Activated T-cell treated with anti-CD3 and anti-CD28 coated beads, Interleukin-2, amount 50 U/mL, for 24 hours (primary cell): Measurements from ENCODE around the gene SPEG.

Experiments
- DNase-seq: peaks from one replicate; pipeline ENCODE4 v3.0.0-alpha.2; 2020
- H3K27ac Mint-ChIP-seq: 2 replicates; pipeline ENCODE4 v1.8.0; 2020; ENCODE audit warnings: mild to moderate bottlenecking, mixed read lengths
- H3K27me3 Mint-ChIP-seq: 2 replicates; pipeline ENCODE4 v1.8.0; 2020; ENCODE audit warnings: mixed read lengths
- H3K36me3 Mint-ChIP-seq: 2 replicates; pipeline ENCODE4 v1.8.0; 2020; ENCODE audit warnings: low read depth, mixed read lengths
- H3K4me1 Mint-ChIP-seq: 2 replicates; pipeline ENCODE4 v1.8.0; 2020; ENCODE audit warnings: low read depth, mixed read lengths
- H3K4me3 Mint-ChIP-seq: 2 replicates; pipeline ENCODE4 v1.8.0; 2020; ENCODE audit warnings: mild to moderate bottlenecking, moderate library complexity, mixed read lengths
- H3K9me3 Mint-ChIP-seq: 2 replicates; pipeline ENCODE4 v1.8.0; 2020; ENCODE audit warnings: mixed read lengths

Gene SPEG

GRCh38 chr2:219524817-219525216 lies 90.2 kb downstream of the SPEG start:
- peaks cover 11% of the 10 kb centered on the region for H3K4me1 Mint-ChIP-seq
- no peak for DNase-seq
- H3K36me3 Mint-ChIP-seq: no peaks in the 10 kb centered on the region
- no peak overlapping the region for H3K27ac Mint-ChIP-seq
- H3K9me3 Mint-ChIP-seq: no peaks in the 10 kb centered on the region
- peaks cover 90% of the 10 kb centered on the region for H3K27me3 Mint-ChIP-seq
- no peak overlapping the region for H3K4me3 Mint-ChIP-seq

- DNase-seq: no peak
- Mint-ChIP-seq H3K27me3 (peaks cover 91% of the 10 kb centered on the region), H3K4me3 (no peak overlapping the region), H3K36me3 (no peaks in the 10 kb centered on the region), H3K27ac (no peak overlapping the region), H3K4me1 (peaks cover 11% of the 10 kb centered on the region), H3K9me3 (no peaks in the 10 kb centered on the region)
Observed at GRCh38 chr2:219525533-219526232, 91.0 kb downstream of the SPEG start.

GRCh38 chr2:219526320-219527075 lies 91.9 kb downstream of the SPEG start:
- Mint-ChIP-seq H3K27ac (no peak overlapping the region), H3K4me3 (no peak overlapping the region), H3K4me1 (peaks cover 10% of the 10 kb centered on the region), H3K36me3 (no peaks in the 10 kb centered on the region), H3K27me3 (peaks cover 89% of the 10 kb centered on the region), H3K9me3 (no peaks in the 10 kb centered on the region)
- no peak for DNase-seq

GRCh38 chr2:219527076-219527394 lies 92.4 kb downstream of the SPEG start:
- no peaks in the 10 kb centered on the region for H3K36me3 Mint-ChIP-seq
- no peak overlapping the region for H3K27ac Mint-ChIP-seq
- H3K27me3 Mint-ChIP-seq: peaks cover 87% of the 10 kb centered on the region

GRCh38 chr2:219527472-219527871 lies 92.8 kb downstream of the SPEG start:
- peaks cover 4% of the 10 kb centered on the region for H3K4me1 Mint-ChIP-seq
- DNase-seq: no peak
- no peaks in the 10 kb centered on the region for H3K9me3 Mint-ChIP-seq
- H3K27ac Mint-ChIP-seq: no peak overlapping the region
- H3K36me3 Mint-ChIP-seq: no peaks in the 10 kb centered on the region
- H3K4me3 Mint-ChIP-seq: no peak overlapping the region
- H3K27me3 Mint-ChIP-seq: peaks cover 87% of the 10 kb centered on the region

More at GRCh38 chr2:219527076-219527394, 92.4 kb downstream of the SPEG start:
- Mint-ChIP-seq H3K4me1 (peaks cover 5% of the 10 kb centered on the region), H3K9me3 (no peaks in the 10 kb centered on the region), H3K4me3 (no peak overlapping the region)
- no peak for DNase-seq

- Mint-ChIP-seq H3K4me1 (no peaks in the 10 kb centered on the region), H3K27me3 (peaks cover 73% of the 10 kb centered on the region), H3K9me3 (no peaks in the 10 kb centered on the region), H3K27ac (no peak overlapping the region), H3K4me3 (no peak overlapping the region), H3K36me3 (no peaks in the 10 kb centered on the region)
- peak; percentile 90 for DNase-seq
Observed at GRCh38 chr2:219530048-219530963, 95.7 kb downstream of the SPEG start.

- no peaks in the 10 kb centered on the region for H3K36me3 Mint-ChIP-seq
- no peak for DNase-seq
- H3K27ac Mint-ChIP-seq: no peak overlapping the region
- H3K4me1 Mint-ChIP-seq: no peaks in the 10 kb centered on the region
- H3K4me3 Mint-ChIP-seq: no peak overlapping the region
- H3K27me3 Mint-ChIP-seq: peaks cover 61% of the 10 kb centered on the region
- H3K9me3 Mint-ChIP-seq: no peaks in the 10 kb centered on the region
Observed at GRCh38 chr2:219531639-219532377, 97.2 kb downstream of the SPEG start.

GRCh38 chr2:219532378-219532649 lies 97.7 kb downstream of the SPEG start:
- H3K4me3 Mint-ChIP-seq: no peak overlapping the region
- no peaks in the 10 kb centered on the region for H3K9me3 Mint-ChIP-seq
- DNase-seq: no peak
- H3K36me3 Mint-ChIP-seq: no peaks in the 10 kb centered on the region
- peaks cover 56% of the 10 kb centered on the region for H3K27me3 Mint-ChIP-seq
- no peaks in the 10 kb centered on the region for H3K4me1 Mint-ChIP-seq
- H3K27ac Mint-ChIP-seq: no peak overlapping the region

- DNase-seq: no peak
- peaks cover 7% of the 10 kb centered on the region for H3K36me3 Mint-ChIP-seq
- H3K4me3 Mint-ChIP-seq: no peak overlapping the region
- no peaks in the 10 kb centered on the region for H3K9me3 Mint-ChIP-seq
- H3K27ac Mint-ChIP-seq: no peak overlapping the region
- H3K27me3 Mint-ChIP-seq: peaks cover 39% of the 10 kb centered on the region
- no peaks in the 10 kb centered on the region for H3K4me1 Mint-ChIP-seq
Observed at GRCh38 chr2:219533930-219534661, 99.5 kb downstream of the SPEG start.

GRCh38 chr2:219536425-219536824 lies 101.8 kb downstream of the SPEG start:
- peaks cover 4% of the 10 kb centered on the region for H3K4me1 Mint-ChIP-seq
- H3K27me3 Mint-ChIP-seq: peaks cover 17% of the 10 kb centered on the region
- H3K27ac Mint-ChIP-seq: no peak overlapping the region
- H3K36me3 Mint-ChIP-seq: peaks cover 29% of the 10 kb centered on the region
- H3K9me3 Mint-ChIP-seq: no peaks in the 10 kb centered on the region
- no peak for DNase-seq
- no peak overlapping the region for H3K4me3 Mint-ChIP-seq

- Mint-ChIP-seq H3K9me3 (no peaks in the 10 kb centered on the region), H3K4me1 (peaks cover 10% of the 10 kb centered on the region), H3K27me3 (peaks cover 14% of the 10 kb centered on the region)
Observed at GRCh38 chr2:219536967-219537366, 102.3 kb downstream of the SPEG start.

GRCh38 chr2:219537657-219538488 lies 103.2 kb downstream of the SPEG start:
- no peak overlapping the region for H3K27ac Mint-ChIP-seq
- peaks cover 35% of the 10 kb centered on the region for H3K36me3 Mint-ChIP-seq
- peaks cover 7% of the 10 kb centered on the region for H3K27me3 Mint-ChIP-seq
- no peak overlapping the region for H3K4me3 Mint-ChIP-seq
- H3K4me1 Mint-ChIP-seq: peaks cover 19% of the 10 kb centered on the region
- no peaks in the 10 kb centered on the region for H3K9me3 Mint-ChIP-seq
- DNase-seq: no peak

More at GRCh38 chr2:219536967-219537366, 102.3 kb downstream of the SPEG start:
- Mint-ChIP-seq H3K36me3 (peaks cover 32% of the 10 kb centered on the region), H3K27ac (no peak overlapping the region), H3K4me3 (no peak overlapping the region)
- no peak for DNase-seq

- DNase-seq: no peak
- Mint-ChIP-seq H3K4me3 (no peak overlapping the region), H3K27ac (no peak overlapping the region), H3K4me1 (peaks cover 19% of the 10 kb centered on the region), H3K9me3 (no peaks in the 10 kb centered on the region), H3K27me3 (peaks cover 4% of the 10 kb centered on the region), H3K36me3 (peaks cover 35% of the 10 kb centered on the region)
Observed at GRCh38 chr2:219538504-219538951, 103.9 kb downstream of the SPEG start.
